G401.6 (cell line): ENCODE measurements around the gene ZNF431.
"Not testable (repeated sequence)": the region's sequence is repeated elsewhere in the genome, so short reads cannot be mapped to it uniquely, and the experiment has no call there.

Experiments
- FAIRE-seq: peaks from 2 replicates; lab custom pipeline; 2012; peaks lifted over from hg19 to GRCh38; lab: Jason Lieb, UNC

The ZNF431 gene

GRCh38 chr19:21147540-21147939 lies 5.7 kb downstream of the ZNF431 start:
- no peak for FAIRE-seq

DNA sequence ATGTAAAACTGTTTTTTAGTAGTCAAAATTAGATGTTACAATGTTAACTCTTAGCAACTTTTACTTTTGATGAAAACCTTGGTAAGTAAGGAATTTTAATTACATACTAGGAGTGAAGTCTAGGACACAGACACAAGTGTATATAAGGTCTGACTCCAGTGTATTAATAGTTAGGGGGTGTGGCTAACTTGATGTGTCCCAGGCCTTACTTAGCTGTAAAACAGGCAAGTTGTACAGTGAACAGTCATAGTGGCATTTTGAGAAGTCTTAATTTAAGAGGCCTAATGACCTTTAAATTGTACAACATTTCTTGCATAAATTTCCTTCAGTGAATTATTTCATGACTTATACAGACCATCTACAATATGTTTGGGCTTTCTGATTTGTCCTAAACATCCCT lies 6.8 kb downstream of the ZNF431 start:
- no peak for FAIRE-seq

- no peak for FAIRE-seq
Observed at GRCh38 chr19:21149877-21150276, 8.0 kb downstream of the ZNF431 start.

GRCh38 chr19:21151460-21151859 lies 9.6 kb downstream of the ZNF431 start:
- FAIRE-seq, result no peak

DNA sequence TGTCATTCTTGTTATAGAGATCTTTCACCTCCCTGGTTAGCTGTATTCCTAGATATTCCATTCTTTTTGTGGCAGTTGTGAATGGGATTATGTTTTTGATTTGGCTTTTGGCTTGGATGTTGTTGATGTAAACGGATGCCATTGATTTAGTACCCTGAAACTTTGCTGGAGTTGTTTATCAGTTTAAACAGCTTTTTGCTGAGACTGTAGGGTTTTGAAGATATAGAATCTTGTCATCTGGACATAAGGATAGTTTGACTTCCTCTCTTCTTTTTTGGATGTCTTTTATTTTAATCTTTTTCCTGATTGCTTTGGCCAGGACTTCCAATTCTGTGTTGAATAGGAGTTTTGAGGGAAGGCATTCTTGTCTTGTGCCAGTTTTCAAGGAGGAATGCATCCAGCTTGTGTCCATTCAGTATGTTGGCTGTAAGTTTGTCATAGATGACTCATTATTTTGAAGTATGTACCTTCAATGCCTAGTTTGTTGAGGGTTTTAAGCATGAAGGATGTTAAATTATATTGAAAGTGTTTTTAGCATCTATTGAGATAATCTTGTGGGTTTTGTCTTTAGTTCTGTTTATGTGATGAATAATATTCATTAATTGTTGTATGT lies 16.8 kb downstream of the ZNF431 start:
- FAIRE-seq, result no peak

GRCh38 chr19:21164541-21164940 lies 22.7 kb downstream of the ZNF431 start:
- FAIRE-seq, result no peak

DNA sequence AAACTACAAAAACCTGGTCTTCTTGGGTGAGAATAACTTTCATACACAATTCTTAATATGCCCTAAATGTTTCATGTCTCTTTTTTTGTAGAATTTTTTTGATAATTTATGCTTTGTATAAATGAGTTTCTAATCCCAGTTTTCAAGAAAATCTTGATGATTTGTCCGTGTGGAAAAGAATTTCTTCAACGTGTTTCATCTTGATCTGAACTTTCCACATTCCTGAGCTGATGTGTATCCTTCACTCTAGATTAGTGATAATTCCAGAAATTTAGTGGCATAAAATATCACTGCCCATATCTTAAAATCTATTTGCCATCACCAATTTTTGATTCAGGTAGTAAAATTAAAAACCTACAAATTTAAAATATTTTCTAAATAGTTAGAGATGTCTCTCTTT lies 24.6 kb downstream of the ZNF431 start:
- FAIRE-seq, result no peak

DNA sequence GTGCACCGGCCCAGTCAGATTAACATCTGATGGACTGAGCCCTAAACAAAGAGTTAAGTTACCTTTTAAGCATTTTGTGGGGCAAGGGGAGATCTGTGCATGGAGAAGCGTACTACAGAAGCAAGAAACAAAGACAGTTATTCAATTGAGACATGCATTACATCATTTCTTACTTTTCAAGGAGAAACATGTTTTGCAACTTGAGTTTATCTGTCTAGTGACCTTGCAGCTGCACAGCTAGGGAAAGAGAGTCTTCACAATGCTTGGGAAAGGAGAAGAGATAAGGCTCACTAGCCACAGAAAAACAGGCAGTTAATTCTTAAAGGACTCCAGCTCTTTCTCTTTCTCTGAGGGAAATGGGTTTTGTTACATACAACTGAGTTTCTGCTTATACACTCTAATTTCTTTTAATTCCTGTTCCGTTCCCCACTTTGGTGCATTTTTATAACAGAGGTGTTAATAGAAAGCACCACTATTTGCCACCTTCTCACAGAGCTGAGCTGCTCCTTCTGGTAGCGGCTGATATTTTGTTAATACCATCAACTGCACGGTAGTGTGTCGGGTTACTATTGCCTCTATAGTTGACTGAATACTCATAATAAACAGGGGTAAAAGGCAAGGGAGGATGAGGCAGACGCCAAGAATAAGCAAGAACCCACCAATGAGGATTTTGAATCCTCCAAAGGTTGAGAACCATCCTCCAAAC lies 55.9 kb downstream of the ZNF431 start:
- FAIRE-seq, result no peak

DNA sequence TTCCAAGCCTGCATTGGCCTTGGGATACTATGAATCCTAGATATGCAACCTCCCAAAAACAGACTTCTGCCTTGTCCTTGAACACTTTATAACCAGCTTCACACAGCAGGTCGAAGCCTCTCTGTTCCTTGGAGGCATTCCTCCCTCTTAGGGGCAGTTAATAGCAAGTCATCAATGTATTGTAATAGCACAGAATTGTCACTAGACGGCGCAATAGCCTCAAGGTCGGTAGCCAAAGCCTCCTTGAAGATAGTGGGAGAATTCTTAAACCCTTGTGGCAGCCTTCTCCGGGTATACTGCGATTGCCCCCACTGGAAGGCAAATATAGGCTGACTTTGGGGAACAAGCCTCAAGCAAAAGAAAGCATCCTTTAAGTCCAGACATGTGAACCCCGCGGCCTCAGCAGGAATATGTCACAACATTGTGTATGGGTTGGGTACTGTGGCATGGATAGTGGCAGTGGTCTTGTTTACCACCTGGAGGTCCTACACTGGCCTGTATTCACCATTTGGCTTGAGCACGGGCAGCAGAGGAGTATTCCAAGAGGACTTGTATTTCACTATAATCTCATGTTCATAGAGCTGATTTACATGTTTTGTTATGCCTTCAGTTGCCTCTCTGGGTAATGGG lies 61.1 kb downstream of the ZNF431 start:
- FAIRE-seq, result no peak

DNA sequence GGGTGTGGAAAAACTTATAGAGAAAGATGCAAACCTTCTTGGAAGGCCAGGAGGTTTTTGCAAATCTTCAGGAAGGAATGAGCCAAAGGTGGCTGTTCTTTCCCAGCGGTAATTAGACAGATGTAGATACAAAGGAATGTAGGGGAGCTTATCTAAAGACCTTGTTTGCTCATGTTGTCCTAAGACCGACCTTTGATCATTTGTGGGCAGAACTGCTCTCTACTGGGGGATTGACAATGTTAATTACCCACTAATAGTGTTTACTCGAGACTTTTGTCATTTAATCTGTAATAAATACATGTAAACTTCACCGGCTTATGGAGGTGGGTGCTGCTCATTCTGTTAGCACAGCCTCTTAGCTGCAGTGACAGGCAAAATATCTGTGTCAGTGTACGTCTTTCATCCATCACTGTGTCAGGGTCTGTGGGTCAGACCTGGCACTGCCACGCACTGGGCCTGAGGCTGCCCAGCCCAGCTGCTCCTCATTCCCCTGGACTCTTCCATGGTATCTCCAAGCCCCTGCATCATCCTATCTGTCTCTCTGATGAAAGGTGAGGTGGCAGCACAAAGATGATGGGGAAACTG lies 68.3 kb downstream of the ZNF431 start:
- no peak for FAIRE-seq

GRCh38 chr19:21221693-21222092 lies 79.9 kb downstream of the ZNF431 start:
- no peak for FAIRE-seq

GRCh38 chr19:21229938-21230337 lies 88.1 kb downstream of the ZNF431 start:
- not testable (repeated sequence) for FAIRE-seq

DNA sequence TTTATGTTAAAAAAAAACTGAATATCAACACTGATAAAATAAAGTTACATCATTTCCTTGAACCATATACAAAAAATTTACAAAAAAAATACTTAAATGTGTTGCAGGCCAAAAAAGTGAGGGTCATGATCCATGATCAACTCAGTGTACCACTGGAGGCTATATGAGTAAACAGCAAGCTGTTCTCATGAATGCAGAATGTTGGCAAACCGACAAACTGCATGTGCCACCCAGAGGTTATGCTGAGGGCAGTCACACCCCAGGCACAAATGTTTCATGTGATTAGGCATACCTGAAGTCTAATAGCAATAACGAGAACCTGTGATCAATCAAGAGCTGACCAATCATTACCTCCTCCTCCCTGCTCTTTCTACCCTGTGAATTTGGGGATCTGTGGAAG lies 91.9 kb downstream of the ZNF431 start:
- no peak for FAIRE-seq

DNA sequence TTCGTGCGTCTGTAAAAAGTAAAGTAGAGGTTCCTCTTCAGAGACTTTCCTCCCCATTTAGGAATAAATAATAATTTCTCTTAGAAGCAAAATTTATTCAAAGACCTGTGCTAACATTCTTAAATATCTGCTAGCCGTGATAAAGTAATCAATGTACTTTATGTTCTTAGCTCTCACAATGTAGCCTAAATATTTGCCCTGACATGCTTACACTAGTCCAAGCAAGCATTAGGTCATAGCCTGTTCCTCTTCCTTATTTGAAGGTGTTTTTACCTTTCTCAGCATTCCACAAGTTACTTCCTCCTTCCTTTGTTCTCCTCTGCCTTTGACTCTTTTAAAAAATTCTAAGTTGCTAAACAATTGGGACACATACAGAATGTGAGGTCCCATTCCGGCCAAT lies 94.9 kb downstream of the ZNF431 start:
- not testable (repeated sequence) for FAIRE-seq

DNA sequence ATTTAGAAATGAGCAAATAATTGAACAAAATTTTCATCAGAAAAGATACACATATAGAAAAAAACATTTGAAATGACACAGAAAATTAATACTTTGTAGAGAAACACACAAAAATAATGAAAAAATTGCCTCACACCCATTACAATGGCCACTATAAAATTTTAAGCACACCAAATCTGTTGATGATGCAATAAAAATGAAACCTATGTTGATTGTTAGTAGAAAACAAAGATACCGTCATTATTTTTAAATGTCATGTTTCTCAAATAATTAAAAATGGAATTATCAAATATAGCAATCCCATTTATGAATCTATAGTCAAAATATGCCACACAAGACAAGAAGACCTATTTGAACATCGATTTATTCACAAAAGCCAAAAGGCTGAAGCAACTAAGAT lies 96.8 kb downstream of the ZNF431 start:
- FAIRE-seq, result no peak
